NB4 (cell line): Measurements from ENCODE around the gene GOLGA6L10.
"Not testable (repeated sequence)": the region's sequence is repeated elsewhere in the genome, so short reads cannot be mapped to it uniquely, and the experiment has no call there.

Experiments
- DNase-seq: peaks from one replicate; pipeline ENCODE4 v3.0.0; 2010; ENCODE audit warnings: low read depth
- H3K4me3 ChIP-seq: one replicate; pipeline ENCODE4 v1.5.1; 2011; ENCODE audit warnings: mild to moderate bottlenecking, low read depth, low read length, moderate library complexity
- CTCF ChIP-seq: IDR thresholded peaks from one replicate; pipeline ENCODE4 v1.5.1; 2012; ENCODE audit warnings: low read depth, low read length
- MYC ChIP-seq: IDR thresholded peaks from 2 replicates; pipeline ENCODE4 v1.6.1; 2011; ENCODE audit warnings: low read depth, low read length
- POLR2A ChIP-seq: IDR thresholded peaks from 2 replicates; pipeline ENCODE4 v1.6.1; 2011; ENCODE audit warnings: mild to moderate bottlenecking; ENCODE audit not compliant: insufficient read length; ENCODE audit errors: extremely low read depth
- TF ChIP-seq, protein P1 (sequence below): IDR thresholded peaks from 2 replicates; pipeline ENCODE4 v1.6.1; 2011; ENCODE audit warnings: low read depth, low read length

The GOLGA6L10 gene

GRCh38 chr15:82371656-82372055 lies 22.4 kb upstream of the GOLGA6L10 start:
- no peak for DNase-seq
- no peak overlapping the region for H3K4me3 ChIP-seq
- TF ChIP-seq CTCF = no peak
- no peak for TF ChIP-seq MYC
- TF ChIP-seq, protein P1, sequence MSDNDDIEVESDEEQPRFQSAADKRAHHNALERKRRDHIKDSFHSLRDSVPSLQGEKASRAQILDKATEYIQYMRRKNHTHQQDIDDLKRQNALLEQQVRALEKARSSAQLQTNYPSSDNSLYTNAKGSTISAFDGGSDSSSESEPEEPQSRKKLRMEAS = no peak
- TF ChIP-seq POLR2A = no peak

DNA sequence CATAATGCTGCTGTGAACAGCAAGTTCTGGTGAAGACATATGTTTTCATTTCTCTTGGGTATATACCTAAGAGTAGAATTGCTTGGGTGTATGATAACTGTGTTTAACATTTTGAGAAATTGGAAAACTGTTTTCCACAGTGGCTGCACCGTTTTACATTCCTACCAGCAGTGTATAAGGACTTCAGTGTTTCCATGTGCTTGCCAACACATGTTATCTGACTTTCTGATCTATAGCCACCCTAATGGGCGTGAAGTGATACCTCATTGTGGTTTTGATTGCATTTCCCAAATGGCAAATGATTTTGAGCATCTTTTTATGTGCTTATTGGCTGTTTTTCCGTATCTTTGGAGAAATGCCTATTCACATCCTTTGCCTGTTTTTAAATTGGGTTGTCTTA lies 18.5 kb upstream of the GOLGA6L10 start:
- not testable (repeated sequence) for H3K4me3 ChIP-seq, DNase-seq

DNA sequence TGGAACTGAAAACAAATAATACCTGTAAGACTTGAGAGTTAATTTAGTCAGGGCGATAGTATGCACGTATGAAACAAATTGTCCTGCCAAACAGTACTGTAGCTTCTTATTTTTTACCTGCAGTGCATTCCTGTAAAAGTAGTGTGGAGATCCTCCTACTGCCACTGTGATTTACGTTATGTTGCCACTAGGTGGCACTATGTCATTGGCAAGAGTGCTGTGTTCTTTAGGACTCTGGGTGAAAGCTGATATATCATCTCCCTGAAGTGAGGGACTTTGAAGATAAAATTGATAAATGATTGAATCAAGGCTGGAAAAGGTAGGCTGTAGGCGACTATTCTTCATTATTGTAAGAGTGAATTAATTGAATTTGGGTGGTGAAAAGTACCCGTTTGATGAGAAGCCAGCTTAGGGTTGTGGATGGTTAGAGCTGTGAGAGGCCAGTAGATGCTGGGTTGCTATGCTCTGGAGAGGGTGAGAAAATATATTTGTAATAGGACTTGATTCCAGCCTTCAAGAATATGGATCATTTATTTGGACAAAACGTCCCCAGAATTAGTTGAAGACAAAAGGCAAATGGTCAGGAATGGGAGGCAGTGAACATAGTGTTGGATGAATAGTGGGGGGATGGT lies 16.5 kb upstream of the GOLGA6L10 start:
- H3K4me3 ChIP-seq, DNase-seq: not testable (repeated sequence)

DNA sequence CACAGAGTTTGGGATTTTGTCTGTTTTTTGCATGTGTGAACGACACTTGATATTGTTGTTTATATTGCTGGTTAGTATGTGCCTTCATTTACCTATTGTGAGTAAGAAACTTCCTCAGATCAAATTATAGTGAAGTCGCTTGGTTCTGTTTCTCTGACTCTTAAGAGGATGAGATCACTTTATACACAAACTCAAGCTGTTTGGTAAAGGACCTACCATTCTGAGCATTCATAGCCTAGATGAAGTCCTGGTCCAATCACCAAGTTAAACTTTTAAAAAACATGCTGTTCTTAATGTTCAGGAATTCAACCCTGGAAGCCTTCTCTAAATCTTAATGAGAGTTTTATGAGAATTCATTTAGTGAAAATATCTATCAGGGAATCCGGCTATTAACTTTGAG lies 15.3 kb upstream of the GOLGA6L10 start:
- DNase-seq, H3K4me3 ChIP-seq: not testable (repeated sequence)

GRCh38 chr15:82362790-82363189 lies 13.5 kb upstream of the GOLGA6L10 start:
- H3K4me3 ChIP-seq, DNase-seq: not testable (repeated sequence)

DNA sequence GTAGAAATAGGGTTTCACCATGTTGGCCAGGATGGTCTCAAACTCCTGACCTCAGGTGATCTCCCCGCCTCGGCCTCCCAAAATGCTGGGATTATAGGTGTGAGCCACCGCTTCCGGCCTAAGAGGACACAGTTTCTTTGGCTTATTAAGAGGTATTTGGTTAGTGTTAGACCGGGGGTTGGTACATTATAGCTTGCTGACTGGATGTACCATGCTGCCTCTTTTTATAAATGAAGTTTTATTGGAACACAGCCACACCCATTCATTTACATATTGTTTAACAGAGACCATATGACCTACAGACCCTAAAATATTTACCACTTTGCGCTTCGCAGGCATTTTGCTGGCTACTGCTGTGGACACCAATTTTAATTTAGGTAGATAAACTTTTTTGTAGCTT lies 11.3 kb upstream of the GOLGA6L10 start:
- DNase-seq, H3K4me3 ChIP-seq: not testable (repeated sequence)

GRCh38 chr15:82355055-82355454 lies 5.8 kb upstream of the GOLGA6L10 start:
- not testable (repeated sequence) for DNase-seq, H3K4me3 ChIP-seq

DNA sequence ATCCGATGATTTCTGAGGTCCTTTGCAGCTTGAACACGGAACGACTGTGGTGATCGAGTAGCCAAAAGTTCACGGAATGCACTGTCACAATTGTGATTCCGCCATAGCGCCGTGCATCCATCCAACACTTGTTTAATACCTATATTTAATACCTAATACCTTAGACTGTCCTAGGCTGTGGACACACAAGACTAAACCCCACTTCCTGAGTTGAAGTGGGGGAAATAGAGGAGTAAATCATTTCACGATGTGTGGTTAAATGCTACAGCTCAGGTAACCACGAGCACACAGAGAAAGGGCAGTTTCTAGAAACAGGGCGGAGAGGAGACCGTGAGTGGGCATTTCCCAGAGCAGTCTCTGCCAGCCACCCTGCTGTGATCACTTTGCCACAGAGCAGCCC lies 5.3 kb upstream of the GOLGA6L10 start:
- DNase-seq, H3K4me3 ChIP-seq: not testable (repeated sequence)

- not testable (repeated sequence) for DNase-seq, H3K4me3 ChIP-seq
Measured at GRCh38 chr15:82347645-82348044, 1.6 kb downstream of the GOLGA6L10 start.

DNA sequence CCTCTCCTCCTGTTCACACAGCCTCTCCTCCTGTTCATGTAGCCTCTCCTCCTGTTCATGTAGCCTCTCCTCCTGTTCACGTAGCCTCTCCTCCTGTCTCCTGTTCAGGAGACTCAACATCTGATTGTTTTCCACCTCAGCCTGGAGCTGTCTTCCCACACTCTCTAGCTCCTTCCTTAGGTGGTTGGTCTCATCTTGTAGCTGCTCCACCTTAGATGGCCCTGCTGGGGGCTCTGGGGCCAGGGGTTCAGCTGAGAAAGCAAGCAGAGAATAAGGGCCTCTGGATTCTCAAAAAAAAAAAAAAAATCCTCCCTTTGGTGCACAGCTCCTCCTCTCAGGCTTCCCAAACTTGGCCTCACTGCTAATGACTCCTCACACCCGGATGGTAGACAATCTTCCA lies 4.1 kb downstream of the GOLGA6L10 start:
- DNase-seq, H3K4me3 ChIP-seq: not testable (repeated sequence)

GRCh38 chr15:82344421-82344820 lies 4.9 kb downstream of the GOLGA6L10 start:
- not testable (repeated sequence) for DNase-seq, H3K4me3 ChIP-seq

DNA sequence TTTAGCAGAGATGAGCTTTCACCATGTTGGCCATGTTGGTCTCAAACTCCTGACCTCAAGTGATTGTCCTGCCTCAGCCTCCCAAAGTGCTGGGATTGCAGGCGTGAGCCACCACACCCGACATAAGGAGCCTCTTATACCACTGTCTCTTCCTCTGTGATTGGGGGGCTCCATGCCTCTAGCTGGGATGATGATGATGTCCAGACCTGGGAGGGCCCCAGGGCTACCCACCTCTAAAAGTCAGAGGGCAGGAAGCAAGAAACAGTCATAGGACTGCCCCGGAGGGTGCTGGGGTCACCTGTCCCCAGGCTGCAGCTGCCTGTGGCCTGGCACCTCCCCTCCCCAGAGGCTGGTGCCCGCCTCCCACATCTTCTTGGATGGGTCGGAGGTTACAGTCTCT lies 5.4 kb downstream of the GOLGA6L10 start:
- not testable (repeated sequence) for DNase-seq, H3K4me3 ChIP-seq

GRCh38 chr15:82342632-82343374 lies 6.5 kb downstream of the GOLGA6L10 start:
- H3K4me3 ChIP-seq, DNase-seq: not testable (repeated sequence)

DNA sequence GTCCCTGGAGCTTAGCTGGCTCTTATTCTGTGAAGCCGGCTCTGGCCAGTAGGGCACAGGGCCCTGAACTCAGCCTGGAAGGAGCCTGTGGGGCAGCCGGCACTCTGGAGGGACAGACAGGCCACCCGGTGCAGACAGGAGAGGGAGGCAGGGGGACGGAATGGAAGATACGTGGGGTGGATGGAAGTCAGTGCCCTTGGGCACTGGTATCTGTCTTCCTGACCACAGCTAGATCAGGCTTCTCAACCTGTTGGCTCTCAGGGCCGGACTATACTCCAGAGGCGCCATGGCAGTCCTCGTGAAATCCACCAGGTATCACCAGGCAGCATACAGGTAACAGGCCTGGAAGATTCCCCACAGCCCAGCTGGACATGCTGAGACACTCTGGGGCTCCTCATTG lies 10.7 kb downstream of the GOLGA6L10 start:
- H3K4me3 ChIP-seq, DNase-seq: not testable (repeated sequence)

DNA sequence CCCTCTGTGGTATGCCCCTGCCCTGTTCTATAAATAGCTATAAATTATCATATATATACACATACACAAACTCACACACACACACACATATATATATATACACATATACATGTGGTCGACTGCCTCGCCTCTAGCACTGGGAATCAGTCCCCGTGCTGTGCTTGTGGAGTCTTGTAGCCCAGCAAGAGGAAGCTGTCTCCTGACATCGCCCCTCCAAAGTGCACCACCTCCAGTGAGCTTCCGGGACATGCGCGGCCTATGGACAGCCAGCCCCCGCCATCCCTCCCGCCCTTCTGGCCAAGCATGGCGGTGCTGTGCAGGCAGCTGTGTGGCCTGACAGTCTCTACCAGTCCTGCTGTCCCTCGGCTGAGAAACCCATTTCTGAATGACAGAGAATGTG lies 11.2 kb downstream of the GOLGA6L10 start:
- not testable (repeated sequence) for H3K4me3 ChIP-seq, DNase-seq

DNA sequence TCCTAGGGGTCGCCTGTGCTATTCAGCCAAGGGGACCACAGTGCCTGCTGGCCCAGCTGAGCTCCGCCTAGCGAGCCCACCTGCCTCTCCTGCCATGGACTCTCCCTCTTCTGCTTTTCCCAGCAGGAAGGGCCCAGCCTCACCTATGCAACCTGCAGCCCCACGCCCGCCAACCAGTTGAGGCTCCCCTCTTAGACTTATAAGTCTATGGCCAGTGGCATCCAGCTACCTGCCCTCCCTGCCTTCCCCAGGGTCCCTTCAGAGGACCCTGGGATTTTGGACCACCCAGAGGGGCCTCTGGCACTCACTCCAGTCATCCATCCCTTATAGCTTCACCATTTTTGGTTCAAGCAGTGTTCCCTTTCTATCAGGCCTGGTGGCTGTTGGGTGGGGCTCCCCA lies 12.2 kb downstream of the GOLGA6L10 start:
- not testable (repeated sequence) for DNase-seq, H3K4me3 ChIP-seq
